GM19395 (cell line): ENCODE data around the gene ELAVL1.

ENCODE experiments used
- ATAC-seq: cut with Tn5 transposase; IDR thresholded peaks from one replicate; pipeline ENCODE4 v1.9.1; 2021; ENCODE audit warnings: mild to moderate bottlenecking, moderate library complexity; ENCODE audit not compliant: unreplicated experiment

The ELAVL1 gene

DNA sequence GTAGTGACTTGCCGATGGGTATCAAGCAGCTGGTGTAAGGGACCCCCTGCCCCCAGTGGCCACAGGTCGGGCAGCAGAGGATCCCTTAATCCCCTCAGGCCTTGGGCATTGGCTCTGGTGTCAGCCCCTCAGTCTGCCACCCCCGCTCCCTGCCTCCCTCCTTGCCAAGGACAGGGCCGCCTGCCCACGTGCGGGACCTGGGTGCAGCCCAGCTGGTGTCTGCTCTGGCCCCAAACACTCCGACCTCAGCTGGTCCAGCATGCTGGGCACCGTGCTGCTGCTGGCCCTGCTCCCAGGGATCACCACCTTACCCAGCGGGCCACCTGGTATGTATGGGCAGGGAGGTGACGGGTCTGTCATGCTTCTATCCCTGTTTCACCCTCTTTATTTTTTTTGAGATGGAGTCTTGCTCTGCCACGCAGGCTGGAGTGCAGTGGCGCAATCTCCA lies 90.8 kb downstream of the ELAVL1 start, which contains the start of gene TGFBR3L:
TGFBR3L (plus strand) TSS at position 233 of the 448 bp plus-strand sequence.
- no peak for ATAC-seq

DNA sequence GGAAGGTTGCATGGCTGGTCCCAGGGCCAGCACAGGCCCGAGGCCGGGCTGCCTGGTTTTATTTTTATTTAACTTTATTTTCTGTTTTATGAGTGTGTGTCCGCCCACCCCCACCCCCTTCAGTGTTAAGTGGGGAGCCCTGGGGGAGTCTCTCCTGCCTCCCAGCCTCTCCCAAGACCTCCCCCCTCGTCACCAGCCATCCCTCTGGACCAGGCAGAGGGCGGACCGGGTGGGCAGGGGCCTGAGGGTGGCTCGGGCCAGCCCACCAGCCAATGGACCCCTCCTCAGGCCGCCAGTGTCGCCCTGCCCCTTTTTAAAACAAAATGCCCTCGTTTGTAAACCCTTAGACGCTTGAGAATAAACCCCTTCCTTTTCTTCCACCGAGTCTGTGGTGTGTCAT lies 91.3 kb downstream of the ELAVL1 start:
- ATAC-seq, result no peak

DNA sequence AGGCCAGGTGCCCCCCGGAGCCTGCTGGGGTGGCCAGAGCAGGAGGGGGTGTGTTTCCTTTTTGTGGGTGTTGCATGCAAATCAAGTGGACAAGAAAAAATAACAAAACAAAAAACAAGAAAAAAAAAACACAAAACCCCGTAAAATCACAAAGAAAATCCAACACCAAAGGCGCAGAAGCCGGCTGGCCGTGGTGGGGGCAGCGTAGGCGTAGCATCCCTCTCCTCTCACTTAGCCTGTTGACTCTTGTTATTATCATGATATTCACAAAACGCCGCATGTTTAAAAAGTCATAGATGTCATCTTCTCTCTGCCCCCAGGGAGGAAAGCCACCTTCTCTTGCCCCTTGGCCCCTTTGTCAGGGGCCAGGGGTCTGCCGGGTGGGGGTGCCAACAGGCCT lies 91.8 kb downstream of the ELAVL1 start:
- ATAC-seq, result no peak

DNA sequence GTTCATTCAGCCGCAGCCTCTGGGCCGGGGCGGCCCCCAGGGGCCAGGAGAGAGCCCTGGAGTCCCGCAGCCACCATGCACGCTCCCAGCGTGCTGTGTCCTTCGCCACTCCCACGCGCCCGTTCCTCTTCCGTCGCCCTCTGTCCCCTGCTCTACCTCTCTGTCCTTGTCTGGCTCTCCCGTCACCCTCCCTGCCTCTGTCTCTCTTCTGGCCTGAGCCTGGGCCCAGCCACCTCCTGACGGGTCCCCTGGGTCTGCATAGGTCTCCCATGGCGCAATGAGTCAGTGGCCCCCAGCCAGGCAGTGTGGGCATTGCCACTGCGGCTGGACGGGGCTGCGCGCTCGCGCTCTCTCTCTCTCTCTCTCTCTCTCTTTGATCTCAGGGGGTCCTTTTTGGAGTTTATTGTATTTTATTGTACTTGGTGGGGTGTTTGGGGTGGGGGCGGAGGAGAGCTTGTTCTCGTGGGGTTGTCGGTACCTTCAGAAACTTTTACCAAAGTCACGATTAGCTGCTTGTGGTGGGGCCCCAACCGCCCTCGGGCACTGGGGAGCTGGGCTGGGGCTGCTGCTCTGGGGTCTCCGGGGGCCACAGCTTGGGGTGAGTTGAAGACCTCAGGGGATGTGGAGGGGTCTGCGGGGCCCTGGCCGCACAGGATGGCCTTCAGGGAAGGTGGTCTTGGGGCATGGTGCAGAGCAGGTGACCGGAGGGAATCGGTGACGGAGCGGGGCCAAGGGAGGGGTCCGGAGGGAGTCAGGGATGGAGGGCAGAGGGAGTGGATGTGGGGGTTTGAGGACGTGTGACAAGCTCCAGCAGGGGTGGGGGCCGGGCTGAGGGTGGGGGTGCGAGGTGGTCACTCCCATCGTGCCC lies 92.5 kb downstream of the ELAVL1 start:
- no peak for ATAC-seq

DNA sequence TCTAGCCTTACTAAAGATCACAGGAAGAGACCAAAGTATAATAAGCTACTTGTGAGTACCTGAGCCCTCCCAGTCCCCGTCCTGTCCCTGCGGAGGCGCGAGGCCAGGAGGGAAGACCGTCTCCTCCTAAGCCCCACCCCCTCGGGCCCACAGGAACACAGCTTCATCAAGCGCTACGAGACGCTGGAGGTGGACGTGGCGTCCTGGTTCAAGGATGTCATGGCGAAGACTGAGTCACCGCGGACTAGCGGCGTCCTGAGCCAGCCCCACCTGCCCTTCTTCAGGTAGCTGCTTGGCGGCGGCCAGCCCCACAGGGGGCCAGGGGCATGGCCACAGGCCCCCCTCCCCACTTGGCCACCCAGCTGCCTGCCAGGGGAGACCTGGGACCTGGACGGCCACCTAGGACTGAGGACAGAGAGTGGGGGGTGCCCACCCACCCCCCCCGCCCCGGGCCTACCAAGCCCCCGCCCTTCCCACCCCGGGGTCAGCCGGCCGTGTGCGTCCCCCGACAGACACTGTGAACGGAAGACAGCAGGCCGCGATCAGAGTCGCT lies 93.2 kb downstream of the ELAVL1 start:
- ATAC-seq, result no peak

DNA sequence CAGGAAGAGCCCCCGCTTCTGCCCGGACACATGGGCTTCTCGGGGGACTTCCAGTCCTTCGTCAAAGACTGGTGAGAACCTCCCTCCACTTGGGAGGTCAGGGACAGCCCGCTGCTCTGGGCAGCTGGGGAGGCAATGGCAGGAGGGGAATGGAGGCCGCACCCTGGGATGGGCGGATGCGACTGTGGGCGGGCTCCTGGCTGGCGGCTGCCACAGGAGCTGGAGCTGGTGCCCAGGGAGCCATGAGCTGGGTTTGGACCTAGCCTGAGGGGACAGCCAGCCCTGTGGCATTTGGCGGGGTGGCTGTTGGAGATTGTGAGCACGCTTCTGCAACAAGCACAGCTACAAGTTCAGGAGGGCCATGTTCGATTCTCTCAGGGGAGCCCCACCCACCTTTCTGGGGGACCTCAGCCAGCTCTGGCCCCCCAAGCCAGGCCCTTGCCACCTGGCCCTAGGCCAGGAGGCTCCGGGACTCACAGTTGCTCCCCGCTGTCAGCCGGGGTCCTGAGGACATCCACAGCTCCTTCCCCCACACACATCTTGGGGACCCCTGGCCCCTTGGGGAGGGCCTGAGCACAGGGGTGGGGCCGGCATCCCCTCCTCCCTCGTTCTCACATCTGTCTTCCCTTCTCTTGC lies 93.8 kb downstream of the ELAVL1 start:
- no peak for ATAC-seq

DNA sequence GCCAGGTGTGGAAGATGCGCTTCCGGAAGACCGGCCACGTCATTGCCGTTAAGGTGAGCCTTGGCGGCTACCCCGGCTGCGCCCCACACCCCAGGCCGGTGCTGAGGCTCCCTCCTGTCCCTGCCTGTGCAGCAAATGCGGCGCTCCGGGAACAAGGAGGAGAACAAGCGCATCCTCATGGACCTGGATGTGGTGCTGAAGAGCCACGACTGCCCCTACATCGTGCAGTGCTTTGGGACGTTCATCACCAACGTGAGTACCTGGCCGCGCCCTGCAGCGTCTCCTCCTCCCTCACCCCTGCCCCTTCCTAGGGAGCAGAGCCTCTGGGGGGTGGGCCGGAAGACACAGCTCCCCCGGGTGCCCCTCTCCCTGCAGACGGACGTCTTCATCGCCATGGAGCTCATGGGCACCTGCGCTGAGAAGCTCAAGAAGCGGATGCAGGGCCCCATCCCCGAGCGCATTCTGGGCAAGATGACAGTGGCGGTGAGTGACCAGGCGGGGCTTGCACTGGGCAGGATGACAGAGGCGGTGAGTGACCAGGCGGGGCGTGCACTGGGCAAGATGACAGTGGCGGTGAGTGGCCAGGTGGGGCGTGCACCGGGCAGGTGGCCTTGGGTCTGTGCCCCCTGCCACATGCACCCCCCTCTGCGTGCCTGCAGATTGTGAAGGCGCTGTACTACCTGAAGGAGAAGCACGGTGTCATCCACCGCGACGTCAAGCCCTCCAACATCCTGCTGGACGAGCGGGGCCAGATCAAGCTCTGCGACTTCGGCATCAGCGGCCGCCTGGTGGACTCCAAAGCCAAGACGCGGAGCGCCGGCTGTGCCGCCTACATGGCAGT lies 94.9 kb downstream of the ELAVL1 start:
- no peak for ATAC-seq

DNA sequence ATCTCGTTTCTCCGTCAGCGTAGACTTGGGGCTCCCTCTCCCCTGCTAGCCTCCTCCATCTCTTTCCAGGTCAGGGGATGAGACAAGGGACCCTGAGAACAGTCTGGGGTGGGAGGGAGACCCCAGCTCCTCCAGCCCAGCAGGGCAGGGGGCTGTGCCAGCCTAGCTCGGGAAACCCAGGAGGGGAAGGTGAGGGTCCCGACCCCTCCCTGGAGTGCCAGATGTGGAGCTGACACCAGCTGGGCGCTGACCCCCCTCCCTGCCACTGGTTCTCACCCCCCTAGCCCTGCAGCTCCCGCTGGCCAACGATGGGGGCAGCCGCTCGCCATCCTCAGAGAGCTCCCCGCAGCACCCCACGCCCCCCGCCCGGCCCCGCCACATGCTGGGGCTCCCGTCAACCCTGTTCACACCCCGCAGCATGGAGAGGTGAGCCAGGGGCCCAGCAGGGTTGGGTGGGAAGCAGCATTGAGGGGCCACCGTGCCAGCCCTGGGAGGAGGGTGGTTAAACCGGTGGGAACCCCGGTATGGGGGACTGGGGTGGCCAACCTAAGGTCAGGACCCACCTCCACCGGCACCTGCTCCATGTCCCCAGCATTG lies 95.9 kb downstream of the ELAVL1 start:
- no peak for ATAC-seq

DNA sequence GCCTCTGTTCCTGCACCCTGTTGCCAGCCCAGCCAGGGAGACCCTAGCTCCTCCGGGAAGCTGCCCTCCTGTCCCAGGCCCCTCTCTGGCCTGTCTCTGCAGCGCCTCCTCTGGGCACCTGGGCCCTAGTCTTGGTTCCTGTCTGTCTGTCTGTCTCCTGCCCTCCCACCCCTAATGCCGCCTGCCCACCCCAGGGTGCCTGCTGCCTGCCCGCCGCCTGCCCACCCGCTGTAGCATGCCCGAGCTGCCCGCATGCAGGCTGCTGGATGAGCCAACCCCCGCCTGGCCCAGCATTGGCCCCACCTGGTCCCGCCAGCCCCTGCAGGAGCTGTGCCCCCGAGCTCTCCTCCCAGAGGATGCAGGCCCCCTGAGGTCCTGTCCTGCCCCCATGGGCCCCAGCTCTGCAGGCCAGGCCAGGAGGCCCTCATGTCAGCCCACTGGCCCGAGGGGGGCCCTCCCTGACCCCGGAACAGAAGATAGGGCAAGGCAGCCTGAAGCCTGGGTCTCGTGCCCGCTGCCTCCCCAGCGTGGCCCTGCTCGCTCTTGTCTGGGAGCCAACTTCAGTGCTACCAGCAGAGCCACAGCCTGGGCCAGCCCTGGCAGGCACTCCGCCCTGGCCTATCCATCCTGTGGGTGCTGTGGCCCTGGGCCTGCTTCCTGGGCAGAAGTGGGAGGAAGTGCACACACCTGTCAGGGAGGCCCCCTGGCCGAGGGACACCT lies 96.5 kb downstream of the ELAVL1 start:
- no peak for ATAC-seq
